A549 (cell line): Measurements from ENCODE around the gene EXOSC5. TPM values are rescaled to one million over a fixed set of nuclear protein-coding genes. Genes with fewer than 3 reads are reported as not detected.

Source experiments
- ATAC-seq, 2 experiments: fragments of 200-7000 bp in 1 of 2; fragments of >200 bp in 1 of 2; cut with Nextera tagmentation in 1 of 2; cut with Tn5 transposase in 1 of 2; 3 replicates each; pipeline versions ENCODE4 v1.8.0 to v1.9.1; 2018 to 2020; ENCODE audit warnings: mild to moderate bottlenecking in 1 of 2, moderate library complexity in 1 of 2
- CTCF ChIA-PET: fragments of 300-600 bp; sonication (Branson Sonifier 250); formaldehyde crosslinking; extraction: SDS; loops from one replicate; lab custom pipeline; 2021; ENCODE audit warnings: antibody characterized with exemption, inconsistent platforms; lab: Yijun Ruan, JAX
- POLR2A ChIA-PET: fragments of 350-600 bp; formaldehyde crosslinking; extraction: SDS; loops from one replicate; lab custom pipeline; 2021; ENCODE audit warnings: antibody characterized with exemption, inconsistent platforms; lab: Yijun Ruan, JAX
- DNase-seq, 2 experiments: peaks; one replicate each; pipeline versions ENCODE4 v3.0.0 to v3.0.0-alpha.2; 2011 to 2016; ENCODE audit warnings: low read depth in 1 of 2, low spot score in 1 of 2
- FAIRE-seq: peaks from 2 replicates; lab custom pipeline; 2011; peaks lifted over from hg19 to GRCh38; lab: Jason Lieb, UNC
- H3K27ac ChIP-seq, 2 experiments: fragments of >200 bp; sonication (Bioruptor Twin); formaldehyde crosslinking; 3 replicates each; pipeline ENCODE4 v1.5.1; 2016 to 2017
- H3K4me1 ChIP-seq: fragments of >200 bp; sonication (Bioruptor Twin); formaldehyde crosslinking; 3 replicates; pipeline ENCODE4 v1.6.1; 2016
- H3K4me2 ChIP-seq: fragments of >200 bp; sonication (Bioruptor Twin); formaldehyde crosslinking; 3 replicates; pipeline ENCODE4 v1.6.1; 2016
- H3K4me3 ChIP-seq: fragments of >200 bp; sonication (Bioruptor Twin); formaldehyde crosslinking; 3 replicates; pipeline ENCODE4 v1.5.1; 2016
- H3K9me3 ChIP-seq: fragments of >200 bp; sonication (Bioruptor Twin); formaldehyde crosslinking; 3 replicates; pipeline ENCODE4 v1.6.1; 2016
- BCL3 ChIP-seq: fragments of >200 bp; sonication (Bioruptor Twin); formaldehyde crosslinking; IDR thresholded peaks from 3 replicates; pipeline ENCODE4 v1.6.1; 2016
- CBX2 ChIP-seq: fragments of 200-600 bp; sonication (generic); IDR thresholded peaks from 2 replicates; pipeline ENCODE4 v1.6.1; 2016; ENCODE audit warnings: low read depth, mild to moderate bottlenecking, borderline replicate concordance
- CEBPB ChIP-seq, 2 experiments: fragments of >200 bp in 1 of 2; sonication (Bioruptor Twin) in 1 of 2; formaldehyde crosslinking in 1 of 2; IDR thresholded peaks; 2 replicates each; pipeline ENCODE4 v1.6.1; 2012 to 2016
- CHD4 ChIP-seq: fragments of 200-600 bp; sonication (generic); IDR thresholded peaks from 2 replicates; pipeline ENCODE4 v1.6.1; 2016; ENCODE audit warnings: antibody characterized with exemption, mild to moderate bottlenecking, borderline replicate concordance
- CTCF ChIP-seq: fragments of >200 bp; sonication (Bioruptor Twin); formaldehyde crosslinking; IDR thresholded peaks from 3 replicates; pipeline ENCODE4 v1.5.1; 2016
- EHF ChIP-seq: fragments of 250-450 bp; sonication (Bioruptor Pico); IDR thresholded peaks from 2 replicates; pipeline ENCODE4 v1.5.0; 2020; ENCODE audit warnings: mild to moderate bottlenecking
- EP300 ChIP-seq, 2 experiments: fragments of >200 bp; sonication (Bioruptor Twin); formaldehyde crosslinking; IDR thresholded peaks; 2 replicates in 1 of 2; 3 replicates in 1 of 2; pipeline ENCODE4 v1.6.1; 2016 to 2017
- HES2 ChIP-seq: fragments of >200 bp; sonication (Bioruptor Twin); formaldehyde crosslinking; IDR thresholded peaks from 2 replicates; pipeline ENCODE4 v1.6.1; 2016
- HEYL ChIP-seq: fragments of 250-450 bp; sonication (Bioruptor Pico); IDR thresholded peaks from 2 replicates; pipeline ENCODE4 v1.8.0; 2021; ENCODE audit warnings: mild to moderate bottlenecking, moderate library complexity
- HOXA7 ChIP-seq: fragments of 250-450 bp; sonication (Bioruptor Pico); IDR thresholded peaks from 2 replicates; pipeline ENCODE4 v1.5.0; 2020; ENCODE audit warnings: mild to moderate bottlenecking, moderate library complexity
- HOXB5 ChIP-seq: fragments of 250-450 bp; sonication (Bioruptor Pico); IDR thresholded peaks from 2 replicates; pipeline ENCODE4 v1.5.0; 2020; ENCODE audit warnings: mild to moderate bottlenecking, moderate library complexity
- JUN ChIP-seq, 2 experiments: fragments of >200 bp; sonication (Bioruptor Twin); formaldehyde crosslinking; IDR thresholded peaks; 2 replicates in 1 of 2; 3 replicates in 1 of 2; pipeline ENCODE4 v1.6.1; 2016 to 2017
- JUNB ChIP-seq: fragments of >200 bp; sonication (Bioruptor Twin); formaldehyde crosslinking; IDR thresholded peaks from 2 replicates; pipeline ENCODE4 v1.6.1; 2016
- KDM5A ChIP-seq: fragments of 200-600 bp; sonication (generic); IDR thresholded peaks from 2 replicates; pipeline ENCODE4 v1.6.1; 2016; ENCODE audit warnings: antibody characterized with exemption, mild to moderate bottlenecking
- MAZ ChIP-seq: fragments of 150-350 bp; IDR thresholded peaks from 2 replicates; pipeline ENCODE4 v1.6.1; 2014; ENCODE audit warnings: antibody characterized with exemption, low read depth, low read length, borderline replicate concordance
- MYC ChIP-seq: IDR thresholded peaks from 2 replicates; pipeline ENCODE4 v1.6.1; 2012; ENCODE audit warnings: mild to moderate bottlenecking, inconsistent platforms, low read length, improper control_type of control experiment, borderline replicate concordance
- NR3C1 ChIP-seq: fragments of >200 bp; sonication (Bioruptor Twin); formaldehyde crosslinking; IDR thresholded peaks from 3 replicates; pipeline ENCODE4 v1.6.1; 2017
- PHF8 ChIP-seq: fragments of 200-600 bp; sonication (generic); IDR thresholded peaks from 2 replicates; pipeline ENCODE4 v1.6.1; 2016; ENCODE audit warnings: low read depth, mild to moderate bottlenecking, antibody characterized with exemption, moderate library complexity, borderline replicate concordance
- RARB ChIP-seq: fragments of 250-450 bp; sonication (Bioruptor Pico); IDR thresholded peaks from 2 replicates; pipeline ENCODE4 v1.8.0; 2021; ENCODE audit warnings: mild to moderate bottlenecking, moderate library complexity
- RFX5 ChIP-seq: fragments of 450-650 bp; IDR thresholded peaks from 2 replicates; pipeline ENCODE4 v1.7.1; 2014; ENCODE audit warnings: antibody characterized with exemption, mild to moderate bottlenecking, moderate library complexity
- SMC3 ChIP-seq: fragments of >200 bp; sonication (Bioruptor Twin); formaldehyde crosslinking; IDR thresholded peaks from 3 replicates; pipeline ENCODE4 v1.6.1; 2018; ENCODE audit warnings: inconsistent platforms
- SREBF2 ChIP-seq: fragments of 450-650 bp; IDR thresholded peaks from 2 replicates; pipeline ENCODE4 v1.6.1; 2014; ENCODE audit warnings: mild to moderate bottlenecking, moderate library complexity
- TFCP2L1 ChIP-seq: fragments of 250-450 bp; sonication (Bioruptor Pico); IDR thresholded peaks from 2 replicates; pipeline ENCODE4 v1.5.0; 2021; ENCODE audit warnings: mild to moderate bottlenecking
- TP53 ChIP-seq: fragments of 250-450 bp; sonication (Bioruptor Pico); IDR thresholded peaks from 2 replicates; pipeline ENCODE4 v1.5.0; 2021; ENCODE audit warnings: mild to moderate bottlenecking, moderate library complexity
- ZC3H11A ChIP-seq: fragments of 450-650 bp; IDR thresholded peaks from 2 replicates; pipeline ENCODE4 v1.6.1; 2014; ENCODE audit warnings: antibody characterized with exemption, mild to moderate bottlenecking
- ZFP36 ChIP-seq: fragments of 450-650 bp; IDR thresholded peaks from 2 replicates; pipeline ENCODE4 v1.6.1; 2014; ENCODE audit warnings: borderline replicate concordance; ENCODE audit not compliant: partially characterized antibody
- ZNF302 ChIP-seq: fragments of 250-450 bp; sonication (Bioruptor Pico); IDR thresholded peaks from 2 replicates; pipeline ENCODE4 v1.9.0; 2021; ENCODE audit warnings: inconsistent platforms, mild to moderate bottlenecking, moderate library complexity
- ZSCAN20 ChIP-seq: fragments of 250-450 bp; sonication (Bioruptor Pico); IDR thresholded peaks from 2 replicates; pipeline ENCODE4 v1.8.0; 2022; ENCODE audit warnings: mild to moderate bottlenecking, moderate library complexity
- WGBS: methylation state at CpG from one replicate; pipeline ENCODE4 v1.1.6; 2017; ENCODE audit errors: missing lambda C conversion rate; 5-methylcytosine and 5-hydroxymethylcytosine counted together
- polyA plus RNA-seq, 4 experiments: library from polyadenylated mRNA; depleted of rRNA in 3 of 4; stranded (reverse); fragments of >200 nt; fragmentation: RNase III in 1 of 4; extraction: RNeasy Plus Mini Kit Qiagen cat#74134 plus additional on column Dnase treatment in 1 of 4; gene quantifications; 2 replicates in 3 of 4; 3 replicates in 1 of 4; pipeline ENCODE4 v1.2.3, GENCODE V29; 2011 to 2017
- TF ChIP-seq, protein P1 (sequence below): fragments of 250-450 bp; sonication (Bioruptor Pico); IDR thresholded peaks from 2 replicates; pipeline ENCODE4 v1.5.0; 2020; ENCODE audit warnings: low read depth, mild to moderate bottlenecking, moderate library complexity

The EXOSC5 gene
- polyA plus RNA-seq, 2 of the 4 experiments (the other 2 are of a cell fraction), result 63.7 to 109 TPM

DNA sequence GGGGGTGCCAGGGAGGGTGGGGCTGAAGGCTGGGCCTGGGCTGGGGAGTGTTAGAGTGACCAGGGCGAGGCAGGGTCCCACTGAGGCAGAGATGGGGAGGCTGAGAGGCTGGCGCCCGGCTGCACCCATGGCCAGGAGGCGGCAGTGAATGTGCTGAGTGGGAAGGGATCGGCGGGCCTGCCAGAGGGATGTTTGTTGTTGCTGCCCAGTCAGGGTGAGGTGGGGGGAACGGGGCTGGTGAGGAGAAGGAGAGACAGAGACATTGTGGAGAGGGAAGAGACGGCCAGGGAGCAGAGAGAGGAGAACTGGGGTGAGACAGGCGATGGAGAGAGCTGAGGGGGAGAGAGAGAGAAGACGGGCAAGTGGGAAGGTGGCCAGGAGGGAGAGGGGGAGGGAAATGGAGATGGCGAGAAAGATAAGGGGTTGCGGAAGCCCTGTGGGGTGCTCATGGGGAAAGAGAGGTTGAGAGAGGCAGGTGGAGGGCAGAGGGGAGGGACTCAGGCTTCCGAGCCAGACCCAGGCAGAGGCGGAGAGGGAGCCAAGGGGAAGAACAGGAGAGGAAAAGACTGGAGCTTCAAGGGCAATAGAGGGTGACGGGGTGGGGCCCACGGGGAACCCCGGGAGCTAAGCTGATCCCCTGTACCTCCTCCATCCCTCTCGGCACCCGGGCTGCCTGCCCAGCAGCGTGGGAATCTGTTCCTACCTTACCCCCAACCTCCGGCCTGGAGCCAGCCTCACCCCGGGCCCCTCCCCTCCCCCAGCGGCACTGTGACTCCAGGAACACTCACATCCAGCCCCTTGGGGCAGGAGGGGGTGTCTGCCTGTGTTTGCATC, 30.7 kb upstream of the EXOSC5 start:
- no peak for FAIRE-seq
- ATAC-seq, result no peak
- no peak overlapping the region for H3K4me3 ChIP-seq
- WGBS, result 85% methylated on average over 22 of the region's 23 CpGs
- DNase-seq, result no peak
- H3K4me2 ChIP-seq, result no peak overlapping the region
- H3K27ac ChIP-seq, result no peak overlapping the region
- no peak for TF ChIP-seq BCL3
- no peak for TF ChIP-seq SREBF2
- no peak for TF ChIP-seq RARB (CRISPR knock-in tag)
- no peak for TF ChIP-seq KDM5A
- no peak for TF ChIP-seq EP300 (IDR thresholded peaks at IDR 0.05)
- TF ChIP-seq, protein P1, sequence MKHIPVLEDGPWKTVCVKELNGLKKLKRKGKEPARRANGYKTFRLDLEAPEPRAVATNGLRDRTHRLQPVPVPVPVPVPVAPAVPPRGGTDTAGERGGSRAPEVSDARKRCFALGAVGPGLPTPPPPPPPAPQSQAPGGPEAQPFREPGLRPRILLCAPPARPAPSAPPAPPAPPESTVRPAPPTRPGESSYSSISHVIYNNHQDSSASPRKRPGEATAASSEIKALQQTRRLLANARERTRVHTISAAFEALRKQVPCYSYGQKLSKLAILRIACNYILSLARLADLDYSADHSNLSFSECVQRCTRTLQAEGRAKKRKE (CRISPR knock-in tag), result no peak
- TF ChIP-seq PHF8, result no peak
- TF ChIP-seq RFX5, result no peak
- no peak for TF ChIP-seq ZNF302 (CRISPR knock-in tag)
- TF ChIP-seq JUN (IDR thresholded peaks at IDR 0.05), result no peak
- TF ChIP-seq TP53 (CRISPR knock-in tag), result no peak
- no peak for TF ChIP-seq MYC
- no peak for TF ChIP-seq ZSCAN20 (CRISPR knock-in tag)
- no peak for TF ChIP-seq JUNB
- TF ChIP-seq, all 56 proteins: peak for 0
- ChIA-PET CTCF (interaction anchor here (0.5 to 8.1 kb wide), 13 partner anchors 8 to 1135 kb away, joined by 3 to 57 read pairs (median 5); partner anchors contain the start of genes DMAC2 and ERICH4), POLR2A (interaction anchor here (2.3 kb wide), 1 partner anchor 11 kb away, joined by 19 read pairs; no protein-coding TSS in a partner anchor)
- H3K9me3 ChIP-seq, result no peaks in the 10 kb centered on the region
- no peaks in the 10 kb centered on the region for H3K4me1 ChIP-seq

- H3K4me3 ChIP-seq, result no peak within 1 kb of the TSS
- 83% methylated on average over 13 of the region's 19 CpGs for whole genome bisulfite sequencing
- no peaks in the 10 kb centered on the region for H3K4me1 ChIP-seq
- no peak for TF ChIP-seq ZFP36
- no peak for TF ChIP-seq ZSCAN20 (CRISPR knock-in tag)
- no peak for TF ChIP-seq SMC3
- TF ChIP-seq ZC3H11A, result no peak
- no peak for TF ChIP-seq MAZ
- no peak for TF ChIP-seq CTCF
- no peak for TF ChIP-seq CHD4
- no peak for TF ChIP-seq CEBPB (IDR thresholded peaks at IDR 0.05)
- no peak for TF ChIP-seq CBX2
- no peak for TF ChIP-seq HOXB5 (CRISPR knock-in tag)
- no peak for TF ChIP-seq KDM5A
- no peak for TF ChIP-seq NR3C1
- no peak for TF ChIP-seq MYC
- TF ChIP-seq SREBF2, result no peak
- TF ChIP-seq TFCP2L1 (CRISPR knock-in tag), result no peak
- no peak for TF ChIP-seq HEYL (CRISPR knock-in tag)
- no peak for TF ChIP-seq RARB (CRISPR knock-in tag)
- TF ChIP-seq HES2, result no peak
- no peak for TF ChIP-seq EHF (CRISPR knock-in tag)
- no peak for TF ChIP-seq HOXA7 (CRISPR knock-in tag)
- peak; percentile 7 to 10; a peak in 3 of 6 replicates for ATAC-seq
- ChIA-PET CTCF (interaction anchor here (0.6 to 8.1 kb wide), 10 partner anchors 8 to 146 kb away, joined by 3 to 52 read pairs (median 4); partner anchors contain the start of genes DMAC2 and ERICH4), POLR2A (interaction anchor here (1.9 kb wide), 1 partner anchor 12 kb away, joined by 8 read pairs; the partner anchor contains the start of gene DMAC2)
- no peak within 1 kb of the TSS for H3K27ac ChIP-seq
- FAIRE-seq, result no peak
- H3K4me2 ChIP-seq, result no peak within 1 kb of the TSS
- DNase-seq, result no peak
- H3K9me3 ChIP-seq, result no peaks in the 10 kb centered on the region
Observed at GRCh38 chr19:41426952-41427646, 29.9 kb upstream of the EXOSC5 start, which contains the start of gene B3GNT8. TSS of gene B3GNT8 (minus strand) at chr19:41427374. CDS start at chr19:41426778, 596 bp downstream.
